Stimulated activated CD4-positive, alpha-beta T cell treated with anti-CD3 and anti-CD28 coated beads, Interleukin-2, amount 100 ng/mL, for 24 hours (primary cell): ENCODE results near the gene PRDM15.
A peak's percentile ranks its signal among the peaks of the same experiment; 100 is the strongest.

Source experiments
- DNase-seq, 2 donors: peaks; one replicate each; pipeline ENCODE4 v3.0.0-alpha.2; 2020

PRDM15 gene

GRCh38 chr21:41885341-41886024 is 6.3 kb upstream of the PRDM15 start:
- DNase-seq, result no peak

DNA sequence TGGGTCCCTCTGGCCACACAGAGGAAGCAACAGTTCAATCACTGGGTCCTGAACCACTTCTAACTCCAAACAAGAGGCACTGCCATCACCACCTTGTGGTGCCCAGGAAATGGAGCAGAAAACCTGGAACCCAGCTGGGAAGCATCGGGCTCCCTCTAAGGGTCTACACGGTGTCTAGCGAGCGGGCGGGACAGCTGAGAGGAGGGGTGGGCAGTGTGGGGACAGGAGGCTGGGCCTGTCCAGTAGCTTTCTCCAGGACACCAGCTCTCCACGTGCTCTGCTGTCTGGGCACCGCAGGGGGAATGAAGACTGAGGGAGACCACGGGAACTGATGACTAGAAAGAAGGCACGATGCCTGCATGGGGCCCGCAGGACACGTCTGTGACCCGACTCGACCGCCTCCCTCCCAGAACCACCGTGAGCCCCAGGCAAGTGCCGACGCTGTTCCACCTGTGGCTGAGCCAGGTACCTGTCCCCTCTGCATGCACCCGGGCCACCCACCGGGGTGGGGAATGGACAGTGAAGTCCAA is 5.4 kb upstream of the PRDM15 start:
- no peak for DNase-seq

GRCh38 chr21:41883582-41883981 is 4.4 kb upstream of the PRDM15 start:
- DNase-seq, result no peak

- no peak for DNase-seq
Observed at GRCh38 chr21:41881051-41881450, 1.9 kb upstream of the PRDM15 start.

GRCh38 chr21:41880153-41880552 is 1.0 kb upstream of the PRDM15 start:
- DNase-seq, result no peak

GRCh38 chr21:41878831-41879189 is 334 bp downstream of the PRDM15 start:
- DNase-seq, result peak; percentile 77 to 79

DNA sequence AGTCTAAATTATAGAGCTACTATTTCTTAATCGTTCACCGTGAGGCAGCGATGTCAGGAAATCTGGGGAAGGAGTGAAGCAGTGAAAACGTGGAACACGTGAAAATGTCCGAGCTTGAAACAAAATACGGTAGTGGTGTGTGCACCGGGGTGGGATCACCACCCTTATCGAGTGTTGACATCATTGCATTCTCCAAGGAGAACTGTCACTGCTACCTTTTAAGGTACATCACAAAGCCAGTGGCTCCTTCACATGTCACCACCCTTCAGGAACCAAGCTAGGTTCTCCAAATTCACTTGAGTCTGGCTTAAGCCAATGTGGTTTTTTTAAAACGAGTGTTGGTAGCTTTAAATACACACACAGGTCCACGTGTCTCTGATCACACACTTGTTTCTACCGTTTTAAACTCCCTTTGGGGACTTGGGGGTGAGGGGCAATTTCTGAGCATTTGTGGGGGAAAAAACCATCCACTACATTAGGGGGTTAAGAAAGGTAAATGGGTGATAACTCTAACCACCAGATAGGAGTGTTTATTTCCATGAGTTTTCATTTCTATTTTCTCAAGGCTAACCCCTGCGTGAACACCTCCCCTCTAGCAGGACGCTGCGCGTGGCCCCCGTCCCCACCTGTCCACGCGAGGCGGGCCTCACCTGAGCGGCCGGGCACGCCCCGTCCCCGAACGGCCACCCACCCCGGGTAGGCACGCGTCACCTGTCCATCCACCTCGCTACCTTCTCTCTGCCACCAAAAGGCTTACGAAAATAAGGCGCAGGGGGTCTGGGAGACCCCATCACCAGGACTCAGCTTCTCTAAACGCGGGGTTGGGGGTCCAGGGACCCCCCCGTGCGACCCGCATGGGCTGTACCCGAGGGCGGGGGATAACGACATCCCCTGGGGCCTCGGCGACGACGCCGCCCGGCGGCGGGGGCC is 978 bp downstream of the PRDM15 start:
- peak; percentile 39 to 42 for DNase-seq

DNA sequence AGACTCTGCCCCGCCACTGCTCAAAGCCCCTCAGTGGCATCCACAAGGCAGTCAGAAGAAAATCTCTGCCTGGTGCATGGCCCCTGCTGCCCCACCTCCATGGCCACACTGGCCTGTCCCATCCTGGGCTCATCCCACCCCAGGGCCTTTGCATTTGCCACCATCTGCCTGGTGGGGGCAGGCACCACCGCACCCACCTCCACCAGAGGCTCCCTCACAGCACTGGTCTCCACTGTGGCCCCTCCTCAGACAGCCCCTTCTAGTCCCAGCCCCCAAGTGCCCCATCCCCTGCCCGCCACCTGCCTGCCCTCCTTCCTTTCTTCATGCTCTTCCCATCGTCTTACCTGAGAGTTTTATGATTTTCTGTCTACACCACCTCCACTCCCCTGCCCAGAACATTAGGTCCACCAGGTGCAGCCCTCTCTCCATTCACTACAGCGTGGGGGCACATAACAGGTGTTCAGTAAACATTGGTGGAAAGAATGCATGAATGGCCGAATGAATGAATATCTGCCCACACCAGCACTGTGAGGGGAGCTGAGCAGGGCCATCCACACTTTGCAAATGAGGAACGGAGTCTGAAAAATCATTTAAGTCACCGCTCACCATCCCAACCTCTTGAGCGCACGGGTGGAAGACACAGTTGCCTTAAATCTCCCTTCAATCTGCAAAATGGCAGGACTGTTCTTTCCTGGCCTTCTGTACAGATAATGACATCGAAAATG is 2.1 kb downstream of the PRDM15 start:
- no peak for DNase-seq

DNA sequence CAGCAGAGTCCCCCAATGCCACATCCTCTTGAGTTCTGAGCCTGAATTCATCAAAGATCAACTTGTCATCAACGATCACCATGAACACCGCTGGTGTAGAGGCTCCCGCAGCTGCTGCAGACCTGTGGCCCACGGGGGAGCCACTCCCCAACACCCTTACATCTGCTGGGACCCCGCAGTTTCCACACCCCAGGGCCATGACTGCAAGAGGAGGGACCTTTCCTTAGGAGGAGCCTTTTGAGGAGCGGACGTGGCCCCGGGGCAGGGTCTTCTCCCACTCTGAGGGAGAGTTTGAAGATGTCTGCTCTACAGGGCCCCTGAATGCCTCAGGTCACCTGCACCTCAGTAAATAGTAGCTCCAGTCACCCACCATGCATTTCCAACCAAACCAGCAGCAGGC is 2.7 kb downstream of the PRDM15 start:
- DNase-seq, result no peak

- DNase-seq, result no peak
Observed at GRCh38 chr21:41875086-41875485, 4.1 kb downstream of the PRDM15 start.

DNA sequence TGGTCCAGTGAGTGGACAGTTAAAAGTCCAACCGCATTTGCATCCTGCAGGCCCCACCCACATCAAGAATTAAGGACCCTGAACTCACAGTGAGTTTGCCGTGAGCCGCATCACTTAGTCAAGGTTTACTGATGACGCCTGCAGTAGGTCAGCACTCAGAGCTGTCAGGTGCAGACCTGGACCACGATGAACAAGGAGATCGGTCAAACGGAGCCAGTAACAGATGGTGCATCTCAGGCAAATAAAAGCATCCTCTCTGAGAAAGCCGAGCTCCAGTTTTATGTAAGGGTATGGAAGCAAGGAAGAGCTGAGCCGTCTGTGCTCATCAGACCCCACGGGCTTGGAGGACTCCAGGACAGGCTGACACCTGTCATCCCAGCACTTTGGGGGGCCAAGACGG is 4.5 kb downstream of the PRDM15 start:
- DNase-seq, result no peak

- no peak for DNase-seq
Observed at GRCh38 chr21:41873426-41873825, 5.7 kb downstream of the PRDM15 start.

- no peak for DNase-seq
Observed at GRCh38 chr21:41873005-41873404, 6.1 kb downstream of the PRDM15 start.

DNA sequence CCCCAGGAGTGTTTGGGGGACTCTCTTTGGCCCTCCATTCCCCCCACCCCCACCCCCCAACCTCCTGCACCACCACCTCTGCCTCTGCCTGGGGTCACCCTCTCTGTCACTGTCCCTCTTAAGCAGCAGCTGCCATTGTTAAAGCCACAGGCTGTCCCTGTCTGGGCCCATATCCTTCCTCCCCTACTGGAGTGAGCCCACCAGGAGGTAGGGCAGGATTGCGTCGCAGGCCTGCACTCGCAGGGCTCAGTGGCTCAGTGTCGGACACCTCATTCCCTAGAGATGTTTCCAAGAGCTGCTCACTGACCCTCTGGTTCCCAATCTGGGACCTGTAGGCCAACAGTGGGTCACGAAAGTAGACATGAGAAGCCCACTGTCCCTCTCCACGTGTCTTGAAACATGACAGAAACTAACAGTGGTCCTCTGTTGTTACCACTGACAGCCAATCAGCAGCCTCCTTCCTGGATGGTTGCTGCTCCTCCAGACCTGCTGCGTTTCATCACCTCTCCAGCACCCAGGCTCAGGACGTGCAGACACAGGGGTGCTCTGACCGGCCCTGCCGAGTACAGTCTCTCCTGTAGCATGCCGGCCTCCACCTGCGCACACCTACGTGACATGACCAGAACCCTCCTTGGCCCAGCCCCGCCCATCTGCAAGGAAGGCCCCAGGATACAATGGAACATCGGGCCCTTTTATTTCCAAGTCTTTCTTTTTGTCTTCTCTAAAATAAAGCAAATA is 7.7 kb downstream of the PRDM15 start:
- DNase-seq, result no peak

DNA sequence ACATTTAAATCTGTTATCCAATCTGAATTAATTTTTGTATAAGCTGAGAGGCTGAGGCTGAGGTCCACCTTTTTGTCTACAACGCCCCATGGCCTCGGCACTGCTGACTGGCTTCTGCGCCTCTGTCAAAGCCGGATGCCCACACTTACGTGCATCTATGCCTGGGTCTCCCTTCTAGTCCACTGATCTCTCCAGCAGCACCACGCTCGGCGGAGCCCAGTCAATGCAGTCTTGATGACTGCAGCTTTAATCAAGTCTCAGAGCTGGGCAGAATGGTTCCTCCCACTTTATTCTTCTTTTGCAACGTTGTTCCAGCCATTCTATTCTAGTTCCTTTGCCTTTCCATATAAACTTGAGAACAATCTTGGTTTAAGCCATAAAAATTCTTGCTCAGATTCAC is 9.4 kb downstream of the PRDM15 start:
- DNase-seq, result no peak

DNA sequence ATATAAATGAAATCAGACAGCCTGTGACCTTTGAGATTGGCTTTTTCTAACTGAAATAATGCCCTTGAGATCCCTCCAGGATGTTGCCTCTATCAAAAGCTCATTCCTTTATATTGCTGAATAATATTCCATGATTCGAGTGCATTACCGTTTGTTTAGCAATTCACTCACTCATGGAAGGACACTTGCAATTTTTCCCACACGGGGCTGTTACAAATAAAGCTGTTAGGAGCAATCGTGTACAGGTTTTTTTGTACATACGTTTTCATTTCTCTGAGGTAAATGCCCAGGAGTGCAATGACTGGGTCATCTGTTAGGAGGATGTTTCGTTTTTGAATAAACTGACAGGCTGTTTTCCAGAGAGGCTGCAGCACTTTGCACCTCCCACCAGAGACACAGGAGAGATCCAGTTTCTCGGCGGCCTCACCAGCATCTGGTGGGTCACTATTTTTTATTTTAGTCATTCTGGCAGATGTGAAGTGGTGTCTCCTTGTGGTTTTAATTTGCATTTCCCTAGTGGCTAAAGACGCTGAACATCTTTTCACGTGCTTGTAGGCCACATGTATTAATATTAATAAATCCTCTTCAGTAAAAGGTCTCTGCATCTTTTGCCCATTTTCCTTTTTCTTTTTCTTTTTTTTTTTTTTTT is 11.0 kb downstream of the PRDM15 start:
- no peak for DNase-seq

DNA sequence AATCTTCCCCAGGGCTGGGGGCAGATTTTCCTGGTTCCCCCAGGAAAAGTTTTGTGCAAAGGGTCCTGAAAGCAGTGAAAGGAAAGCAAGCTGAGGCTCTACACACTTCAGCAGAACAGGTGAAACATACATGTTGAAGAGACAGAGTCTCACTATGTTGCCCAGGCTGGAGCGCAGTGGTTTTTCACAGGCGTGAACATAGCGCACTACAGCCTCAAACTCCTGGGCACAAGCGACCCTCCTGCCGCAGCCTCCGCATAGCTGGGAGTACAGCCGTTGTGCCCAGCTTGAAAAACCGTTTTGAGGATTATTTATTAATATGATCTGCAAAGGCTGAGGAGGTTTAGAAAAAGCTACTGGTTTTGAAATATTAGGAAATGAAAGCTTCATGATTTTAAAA is 11.8 kb downstream of the PRDM15 start:
- no peak for DNase-seq

- DNase-seq, result no peak
Observed at GRCh38 chr21:41866274-41866809, 12.8 kb downstream of the PRDM15 start.

- no peak for DNase-seq
Observed at GRCh38 chr21:41865002-41865777, 14.0 kb downstream of the PRDM15 start.

DNA sequence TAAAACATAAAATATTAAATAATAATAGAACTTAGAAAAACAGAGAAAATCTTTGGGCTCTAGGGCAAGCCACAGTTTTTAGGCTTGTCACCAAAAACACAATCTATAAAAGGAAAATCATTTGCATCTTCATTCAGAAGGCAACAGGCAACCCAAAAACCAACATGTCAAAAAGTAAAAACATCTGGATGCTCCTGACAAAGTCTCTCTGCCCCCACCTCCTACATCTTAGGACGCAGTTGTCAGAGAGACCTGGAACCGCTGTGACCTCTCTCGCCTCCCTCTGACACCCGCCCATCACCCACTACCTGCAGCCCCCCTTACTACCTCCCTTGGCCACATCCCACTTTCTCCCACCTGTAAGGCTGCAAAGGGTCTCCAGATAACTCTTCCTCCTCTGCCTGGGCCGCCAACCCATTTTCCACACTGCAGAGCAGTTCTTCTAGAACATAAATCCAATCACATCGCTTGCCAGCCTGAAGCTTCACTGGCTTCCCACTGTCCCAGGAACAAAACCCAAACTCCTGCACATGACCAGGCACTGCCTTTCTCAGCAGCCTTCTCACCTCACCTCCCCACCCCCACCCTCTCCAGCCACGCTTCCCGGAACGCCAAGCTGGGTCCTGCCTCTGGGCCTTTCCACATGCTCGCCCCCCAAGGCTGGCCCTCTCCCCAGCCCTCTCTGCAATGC is 14.7 kb downstream of the PRDM15 start:
- DNase-seq, result no peak

- no peak for DNase-seq
Observed at GRCh38 chr21:41863439-41863740, 15.8 kb downstream of the PRDM15 start.
